ENCODE measurements around the gene CCDC159. TPM values are rescaled to one million over a fixed set of nuclear protein-coding genes. Genes with fewer than 3 reads are reported as not detected.

The CCDC159 gene
- total RNA-seq, 1 experiment from 2014 or later, result 6.8 TPM

DNA sequence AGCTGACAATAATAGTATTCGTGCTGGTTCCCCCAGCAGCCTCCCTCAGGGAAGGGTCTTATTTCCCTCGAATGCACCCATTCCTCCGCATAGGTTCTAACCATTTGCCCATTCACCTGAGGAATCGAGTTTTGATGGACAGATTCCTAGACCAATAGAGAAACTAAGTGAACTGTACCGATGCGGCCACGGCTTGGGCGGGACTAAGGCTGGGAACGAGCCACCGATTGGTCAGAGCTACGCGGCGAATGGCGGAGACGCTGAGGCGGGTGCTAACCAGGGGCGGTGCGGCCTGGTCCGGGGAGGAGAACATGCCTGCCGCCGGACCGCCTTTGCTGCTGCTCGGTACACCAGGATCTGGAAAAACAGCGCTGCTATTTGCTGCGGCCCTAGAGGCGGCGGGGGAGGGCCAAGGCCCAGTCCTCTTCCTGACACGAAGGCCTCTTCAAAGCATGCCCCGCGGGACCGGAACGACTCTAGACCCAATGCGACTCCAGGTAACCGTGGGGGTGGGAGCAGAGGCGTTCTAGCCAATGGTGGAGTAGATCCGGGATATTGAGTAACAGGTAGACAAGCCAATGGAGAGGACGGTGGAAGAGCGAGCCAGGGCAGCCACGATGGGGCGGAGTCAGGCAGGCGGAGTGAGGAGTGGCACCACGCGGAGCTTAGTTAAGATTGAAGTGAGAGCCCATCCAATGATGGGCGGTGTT, 28.3 kb downstream of the CCDC159 start, which contains the start of gene SWSAP1 (continued):
- TF ChIP-seq, protein P1, sequence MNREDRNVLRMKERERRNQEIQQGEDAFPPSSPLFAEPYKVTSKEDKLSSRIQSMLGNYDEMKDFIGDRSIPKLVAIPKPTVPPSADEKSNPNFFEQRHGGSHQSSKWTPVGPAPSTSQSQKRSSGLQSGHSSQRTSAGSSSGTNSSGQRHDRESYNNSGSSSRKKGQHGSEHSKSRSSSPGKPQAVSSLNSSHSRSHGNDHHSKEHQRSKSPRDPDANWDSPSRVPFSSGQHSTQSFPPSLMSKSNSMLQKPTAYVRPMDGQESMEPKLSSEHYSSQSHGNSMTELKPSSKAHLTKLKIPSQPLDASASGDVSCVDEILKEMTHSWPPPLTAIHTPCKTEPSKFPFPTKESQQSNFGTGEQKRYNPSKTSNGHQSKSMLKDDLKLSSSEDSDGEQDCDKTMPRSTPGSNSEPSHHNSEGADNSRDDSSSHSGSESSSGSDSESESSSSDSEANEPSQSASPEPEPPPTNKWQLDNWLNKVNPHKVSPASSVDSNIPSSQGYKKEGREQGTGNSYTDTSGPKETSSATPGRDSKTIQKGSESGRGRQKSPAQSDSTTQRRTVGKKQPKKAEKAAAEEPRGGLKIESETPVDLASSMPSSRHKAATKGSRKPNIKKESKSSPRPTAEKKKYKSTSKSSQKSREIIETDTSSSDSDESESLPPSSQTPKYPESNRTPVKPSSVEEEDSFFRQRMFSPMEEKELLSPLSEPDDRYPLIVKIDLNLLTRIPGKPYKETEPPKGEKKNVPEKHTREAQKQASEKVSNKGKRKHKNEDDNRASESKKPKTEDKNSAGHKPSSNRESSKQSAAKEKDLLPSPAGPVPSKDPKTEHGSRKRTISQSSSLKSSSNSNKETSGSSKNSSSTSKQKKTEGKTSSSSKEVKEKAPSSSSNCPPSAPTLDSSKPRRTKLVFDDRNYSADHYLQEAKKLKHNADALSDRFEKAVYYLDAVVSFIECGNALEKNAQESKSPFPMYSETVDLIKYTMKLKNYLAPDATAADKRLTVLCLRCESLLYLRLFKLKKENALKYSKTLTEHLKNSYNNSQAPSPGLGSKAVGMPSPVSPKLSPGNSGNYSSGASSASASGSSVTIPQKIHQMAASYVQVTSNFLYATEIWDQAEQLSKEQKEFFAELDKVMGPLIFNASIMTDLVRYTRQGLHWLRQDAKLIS (CRISPR knock-in tag; IDR thresholded peaks at IDR 0.05; ENCODE audit: borderline replicate concordance), result no peak
- TF ChIP-seq TEAD1 (CRISPR knock-in tag; IDR thresholded peaks at IDR 0.05), result 0 out of 2 replicates have a peak, but pooled peaks have one; percentile 68
- TF ChIP-seq, protein P2, sequence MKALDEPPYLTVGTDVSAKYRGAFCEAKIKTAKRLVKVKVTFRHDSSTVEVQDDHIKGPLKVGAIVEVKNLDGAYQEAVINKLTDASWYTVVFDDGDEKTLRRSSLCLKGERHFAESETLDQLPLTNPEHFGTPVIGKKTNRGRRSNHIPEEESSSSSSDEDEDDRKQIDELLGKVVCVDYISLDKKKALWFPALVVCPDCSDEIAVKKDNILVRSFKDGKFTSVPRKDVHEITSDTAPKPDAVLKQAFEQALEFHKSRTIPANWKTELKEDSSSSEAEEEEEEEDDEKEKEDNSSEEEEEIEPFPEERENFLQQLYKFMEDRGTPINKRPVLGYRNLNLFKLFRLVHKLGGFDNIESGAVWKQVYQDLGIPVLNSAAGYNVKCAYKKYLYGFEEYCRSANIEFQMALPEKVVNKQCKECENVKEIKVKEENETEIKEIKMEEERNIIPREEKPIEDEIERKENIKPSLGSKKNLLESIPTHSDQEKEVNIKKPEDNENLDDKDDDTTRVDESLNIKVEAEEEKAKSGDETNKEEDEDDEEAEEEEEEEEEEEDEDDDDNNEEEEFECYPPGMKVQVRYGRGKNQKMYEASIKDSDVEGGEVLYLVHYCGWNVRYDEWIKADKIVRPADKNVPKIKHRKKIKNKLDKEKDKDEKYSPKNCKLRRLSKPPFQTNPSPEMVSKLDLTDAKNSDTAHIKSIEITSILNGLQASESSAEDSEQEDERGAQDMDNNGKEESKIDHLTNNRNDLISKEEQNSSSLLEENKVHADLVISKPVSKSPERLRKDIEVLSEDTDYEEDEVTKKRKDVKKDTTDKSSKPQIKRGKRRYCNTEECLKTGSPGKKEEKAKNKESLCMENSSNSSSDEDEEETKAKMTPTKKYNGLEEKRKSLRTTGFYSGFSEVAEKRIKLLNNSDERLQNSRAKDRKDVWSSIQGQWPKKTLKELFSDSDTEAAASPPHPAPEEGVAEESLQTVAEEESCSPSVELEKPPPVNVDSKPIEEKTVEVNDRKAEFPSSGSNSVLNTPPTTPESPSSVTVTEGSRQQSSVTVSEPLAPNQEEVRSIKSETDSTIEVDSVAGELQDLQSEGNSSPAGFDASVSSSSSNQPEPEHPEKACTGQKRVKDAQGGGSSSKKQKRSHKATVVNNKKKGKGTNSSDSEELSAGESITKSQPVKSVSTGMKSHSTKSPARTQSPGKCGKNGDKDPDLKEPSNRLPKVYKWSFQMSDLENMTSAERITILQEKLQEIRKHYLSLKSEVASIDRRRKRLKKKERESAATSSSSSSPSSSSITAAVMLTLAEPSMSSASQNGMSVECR (CRISPR knock-in tag; IDR thresholded peaks at IDR 0.05; ENCODE audit: borderline replicate concordance), result peak; percentile 67; the same call in 1 of the 2 replicates
- no peak for TF ChIP-seq ZNF138 (CRISPR knock-in tag; conservative IDR thresholded peaks at IDR 0.05)
- no peak for TF ChIP-seq NR1H2 (CRISPR knock-in tag; IDR thresholded peaks at IDR 0.05)
- TF ChIP-seq MYBL2 (CRISPR knock-in tag; IDR thresholded peaks at IDR 0.05), result no peak
- no peak for TF ChIP-seq TCF7 (CRISPR knock-in tag; IDR thresholded peaks at IDR 0.05; ENCODE audit: low read depth)
- TF ChIP-seq JAZF1 (CRISPR knock-in tag; IDR thresholded peaks at IDR 0.05), result no peak
- TF ChIP-seq ZNF416 (CRISPR knock-in tag; IDR thresholded peaks at IDR 0.05), result 0 out of 2 replicates have a peak, but pooled peaks have one; percentile 17
- TF ChIP-seq, protein P3, sequence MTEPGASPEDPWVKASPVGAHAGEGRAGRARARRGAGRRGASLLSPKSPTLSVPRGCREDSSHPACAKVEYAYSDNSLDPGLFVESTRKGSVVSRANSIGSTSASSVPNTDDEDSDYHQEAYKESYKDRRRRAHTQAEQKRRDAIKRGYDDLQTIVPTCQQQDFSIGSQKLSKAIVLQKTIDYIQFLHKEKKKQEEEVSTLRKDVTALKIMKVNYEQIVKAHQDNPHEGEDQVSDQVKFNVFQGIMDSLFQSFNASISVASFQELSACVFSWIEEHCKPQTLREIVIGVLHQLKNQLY (CRISPR knock-in tag; IDR thresholded peaks at IDR 0.05), result no peak
- TF ChIP-seq, protein P4, sequence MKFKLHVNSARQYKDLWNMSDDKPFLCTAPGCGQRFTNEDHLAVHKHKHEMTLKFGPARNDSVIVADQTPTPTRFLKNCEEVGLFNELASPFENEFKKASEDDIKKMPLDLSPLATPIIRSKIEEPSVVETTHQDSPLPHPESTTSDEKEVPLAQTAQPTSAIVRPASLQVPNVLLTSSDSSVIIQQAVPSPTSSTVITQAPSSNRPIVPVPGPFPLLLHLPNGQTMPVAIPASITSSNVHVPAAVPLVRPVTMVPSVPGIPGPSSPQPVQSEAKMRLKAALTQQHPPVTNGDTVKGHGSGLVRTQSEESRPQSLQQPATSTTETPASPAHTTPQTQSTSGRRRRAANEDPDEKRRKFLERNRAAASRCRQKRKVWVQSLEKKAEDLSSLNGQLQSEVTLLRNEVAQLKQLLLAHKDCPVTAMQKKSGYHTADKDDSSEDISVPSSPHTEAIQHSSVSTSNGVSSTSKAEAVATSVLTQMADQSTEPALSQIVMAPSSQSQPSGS (CRISPR knock-in tag; IDR thresholded peaks at IDR 0.05; ENCODE audit: borderline replicate concordance, low read depth), result no peak
- TF ChIP-seq, protein P5, sequence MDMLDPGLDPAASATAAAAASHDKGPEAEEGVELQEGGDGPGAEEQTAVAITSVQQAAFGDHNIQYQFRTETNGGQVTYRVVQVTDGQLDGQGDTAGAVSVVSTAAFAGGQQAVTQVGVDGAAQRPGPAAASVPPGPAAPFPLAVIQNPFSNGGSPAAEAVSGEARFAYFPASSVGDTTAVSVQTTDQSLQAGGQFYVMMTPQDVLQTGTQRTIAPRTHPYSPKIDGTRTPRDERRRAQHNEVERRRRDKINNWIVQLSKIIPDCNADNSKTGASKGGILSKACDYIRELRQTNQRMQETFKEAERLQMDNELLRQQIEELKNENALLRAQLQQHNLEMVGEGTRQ (CRISPR knock-in tag; IDR thresholded peaks at IDR 0.05), result no peak; the same call in 1 of the 2 replicates
- no peak for TF ChIP-seq TP53 (CRISPR knock-in tag; IDR thresholded peaks at IDR 0.05)
- TF ChIP-seq, protein P6, sequence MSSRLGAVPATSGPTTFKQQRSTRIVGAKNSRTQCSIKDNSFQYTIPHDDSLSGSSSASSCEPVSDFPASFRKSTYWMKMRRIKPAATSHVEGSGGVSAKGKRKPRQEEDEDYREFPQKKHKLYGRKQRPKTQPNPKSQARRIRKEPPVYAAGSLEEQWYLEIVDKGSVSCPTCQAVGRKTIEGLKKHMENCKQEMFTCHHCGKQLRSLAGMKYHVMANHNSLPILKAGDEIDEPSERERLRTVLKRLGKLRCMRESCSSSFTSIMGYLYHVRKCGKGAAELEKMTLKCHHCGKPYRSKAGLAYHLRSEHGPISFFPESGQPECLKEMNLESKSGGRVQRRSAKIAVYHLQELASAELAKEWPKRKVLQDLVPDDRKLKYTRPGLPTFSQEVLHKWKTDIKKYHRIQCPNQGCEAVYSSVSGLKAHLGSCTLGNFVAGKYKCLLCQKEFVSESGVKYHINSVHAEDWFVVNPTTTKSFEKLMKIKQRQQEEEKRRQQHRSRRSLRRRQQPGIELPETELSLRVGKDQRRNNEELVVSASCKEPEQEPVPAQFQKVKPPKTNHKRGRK (CRISPR knock-in tag; IDR thresholded peaks at IDR 0.05; ENCODE audit: borderline replicate concordance), result no peak
- TF ChIP-seq, protein P7, sequence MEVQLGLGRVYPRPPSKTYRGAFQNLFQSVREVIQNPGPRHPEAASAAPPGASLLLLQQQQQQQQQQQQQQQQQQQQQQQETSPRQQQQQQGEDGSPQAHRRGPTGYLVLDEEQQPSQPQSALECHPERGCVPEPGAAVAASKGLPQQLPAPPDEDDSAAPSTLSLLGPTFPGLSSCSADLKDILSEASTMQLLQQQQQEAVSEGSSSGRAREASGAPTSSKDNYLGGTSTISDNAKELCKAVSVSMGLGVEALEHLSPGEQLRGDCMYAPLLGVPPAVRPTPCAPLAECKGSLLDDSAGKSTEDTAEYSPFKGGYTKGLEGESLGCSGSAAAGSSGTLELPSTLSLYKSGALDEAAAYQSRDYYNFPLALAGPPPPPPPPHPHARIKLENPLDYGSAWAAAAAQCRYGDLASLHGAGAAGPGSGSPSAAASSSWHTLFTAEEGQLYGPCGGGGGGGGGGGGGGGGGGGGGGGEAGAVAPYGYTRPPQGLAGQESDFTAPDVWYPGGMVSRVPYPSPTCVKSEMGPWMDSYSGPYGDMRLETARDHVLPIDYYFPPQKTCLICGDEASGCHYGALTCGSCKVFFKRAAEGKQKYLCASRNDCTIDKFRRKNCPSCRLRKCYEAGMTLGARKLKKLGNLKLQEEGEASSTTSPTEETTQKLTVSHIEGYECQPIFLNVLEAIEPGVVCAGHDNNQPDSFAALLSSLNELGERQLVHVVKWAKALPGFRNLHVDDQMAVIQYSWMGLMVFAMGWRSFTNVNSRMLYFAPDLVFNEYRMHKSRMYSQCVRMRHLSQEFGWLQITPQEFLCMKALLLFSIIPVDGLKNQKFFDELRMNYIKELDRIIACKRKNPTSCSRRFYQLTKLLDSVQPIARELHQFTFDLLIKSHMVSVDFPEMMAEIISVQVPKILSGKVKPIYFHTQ (CRISPR knock-in tag; IDR thresholded peaks at IDR 0.05), result peak; percentile 52; the same call in 1 of the 2 replicates
- no peak for TF ChIP-seq RELA (CRISPR knock-in tag; IDR thresholded peaks at IDR 0.05; ENCODE audit: borderline replicate concordance)
- no peak for TF ChIP-seq ZNF219 (CRISPR knock-in tag; IDR thresholded peaks at IDR 0.05; ENCODE audit: borderline replicate concordance)
- TF ChIP-seq NR2C2 (CRISPR knock-in tag; IDR thresholded peaks at IDR 0.05), result no peak
- TF ChIP-seq, protein P8, sequence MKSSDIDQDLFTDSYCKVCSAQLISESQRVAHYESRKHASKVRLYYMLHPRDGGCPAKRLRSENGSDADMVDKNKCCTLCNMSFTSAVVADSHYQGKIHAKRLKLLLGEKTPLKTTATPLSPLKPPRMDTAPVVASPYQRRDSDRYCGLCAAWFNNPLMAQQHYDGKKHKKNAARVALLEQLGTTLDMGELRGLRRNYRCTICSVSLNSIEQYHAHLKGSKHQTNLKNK (CRISPR knock-in tag; IDR thresholded peaks at IDR 0.05), result 0 out of 2 replicates have a peak, but pooled peaks have one; percentile 42
